H7 (cell line): ENCODE measurements around the gene SUFU. TPM values are rescaled to one million over a fixed set of nuclear protein-coding genes. Genes with fewer than 3 reads are reported as not detected.
"Not testable (repeated sequence)": the region's sequence is repeated elsewhere in the genome, so short reads cannot be mapped to it uniquely, and the experiment has no call there.

Experiments
- DNase-seq: peaks from one replicate; pipeline ENCODE4 v3.0.0; 2012
- H3K27me3 ChIP-seq: 2 replicates; pipeline ENCODE4 v1.6.0; 2011; ENCODE audit warnings: mild to moderate bottlenecking, low read length; ENCODE audit not compliant: control insufficient read depth, insufficient read depth
- H3K36me3 ChIP-seq: replicated peaks from 2 replicates; pipeline ENCODE4 v1.5.1; 2011; ENCODE audit warnings: low read length; ENCODE audit not compliant: control insufficient read depth, insufficient read depth
- H3K4me3 ChIP-seq: 2 replicates; pipeline ENCODE4 v1.5.1; 2011; ENCODE audit warnings: low read depth, mild to moderate bottlenecking, control low read depth, low read length, moderate library complexity; ENCODE audit not compliant: insufficient read depth
- total RNA-seq: library from RNA; depleted of rRNA; stranded (reverse); fragments of >200 nt; shearing (Covaris generic); gene quantifications from 2 replicates; pipeline ENCODE4 v1.2.3, GENCODE V29; 2014; rRNA removed

The SUFU gene
- 3.5 and 4.2 TPM in 2 replicates for total RNA-seq

GRCh38 chr10:102503264-102504178, at the start of gene SUFU:
Gene SUFU, plus strand, starts transcription at chr10:102503972. Its CDS starts 181 bp downstream, at chr10:102504153.
- H3K27me3 ChIP-seq, result peaks cover 4% of the 10 kb centered on the region; the same call in 1 of the 2 replicates
- DNase-seq, result peak; percentile 98
- peak within 1 kb of the TSS; percentile 65 for H3K4me3 ChIP-seq
- H3K36me3 ChIP-seq, result no peaks in the 10 kb centered on the region

- DNase-seq, H3K36me3 ChIP-seq, H3K27me3 ChIP-seq, H3K4me3 ChIP-seq: not testable (repeated sequence)
Measured at GRCh38 chr10:102454662-102455487, 48.9 kb upstream of the SUFU start.

- Histone ChIP-seq H3K27me3 (no peaks in the 10 kb centered on the region; the same call in 1 of the 2 replicates), H3K36me3 (peaks cover 7% of the 10 kb centered on the region), H3K4me3 (no peak overlapping the region)
- DNase-seq, result no peak
Measured at GRCh38 chr10:102455893-102456471, 47.8 kb upstream of the SUFU start.

GRCh38 chr10:102457591-102458150, 46.1 kb upstream of the SUFU start:
- no peak for DNase-seq
- peaks cover 5% of the 10 kb centered on the region for H3K36me3 ChIP-seq
- H3K27me3 ChIP-seq, result peaks cover under 1% of the 10 kb centered on the region; the same call in 1 of the 2 replicates
- H3K4me3 ChIP-seq, result no peak overlapping the region

- no peak overlapping the region for H3K4me3 ChIP-seq
- DNase-seq, result no peak
- peaks cover 3% of the 10 kb centered on the region for H3K36me3 ChIP-seq
- peaks cover 2% of the 10 kb centered on the region; the same call in 1 of the 2 replicates for H3K27me3 ChIP-seq
Measured at GRCh38 chr10:102458656-102459055, 45.1 kb upstream of the SUFU start.

- no peak for DNase-seq
- Histone ChIP-seq H3K27me3 (peaks cover 2% of the 10 kb centered on the region; the same call in 1 of the 2 replicates), H3K4me3 (peak overlapping the region; percentile 23; the same call in 1 of the 2 replicates), H3K36me3 (0 out of 2 replicates have a peak, but pooled peaks cover 1% of the 10 kb centered on the region)
Measured at GRCh38 chr10:102460836-102461186, 43.0 kb upstream of the SUFU start.

GRCh38 chr10:102461187-102462054, 42.4 kb upstream of the SUFU start:
- Histone ChIP-seq H3K27me3 (peaks cover 2% of the 10 kb centered on the region; the same call in 1 of the 2 replicates), H3K36me3 (0 out of 2 replicates have a peak, but pooled peaks cover 1% of the 10 kb centered on the region), H3K4me3 (peak overlapping the region; percentile 68)
- peak; percentile 100 for DNase-seq

GRCh38 chr10:102462512-102463054, 41.2 kb upstream of the SUFU start:
- Histone ChIP-seq H3K4me3 (peak overlapping the region; percentile 17; the same call in 1 of the 2 replicates), H3K27me3 (peaks cover 2% of the 10 kb centered on the region; the same call in 1 of the 2 replicates), H3K36me3 (no peaks in the 10 kb centered on the region)
- no peak for DNase-seq

- Histone ChIP-seq H3K36me3 (no peaks in the 10 kb centered on the region), H3K4me3 (no peak overlapping the region), H3K27me3 (peaks cover 2% of the 10 kb centered on the region; the same call in 1 of the 2 replicates)
- no peak for DNase-seq
Measured at GRCh38 chr10:102463983-102464382, 39.8 kb upstream of the SUFU start.

GRCh38 chr10:102465466-102465865, 38.3 kb upstream of the SUFU start:
- no peak for DNase-seq
- H3K4me3 ChIP-seq, result no peak overlapping the region
- peaks cover 2% of the 10 kb centered on the region; the same call in 1 of the 2 replicates for H3K27me3 ChIP-seq
- no peaks in the 10 kb centered on the region for H3K36me3 ChIP-seq

GRCh38 chr10:102467318-102467717, 36.5 kb upstream of the SUFU start:
- H3K27me3 ChIP-seq, result peaks cover 2% of the 10 kb centered on the region; the same call in 1 of the 2 replicates
- H3K4me3 ChIP-seq, result no peak overlapping the region
- DNase-seq, result no peak
- H3K36me3 ChIP-seq, result no peaks in the 10 kb centered on the region

GRCh38 chr10:102467971-102468438, 35.8 kb upstream of the SUFU start:
- no peak for DNase-seq
- no peaks in the 10 kb centered on the region for H3K27me3 ChIP-seq
- H3K36me3 ChIP-seq, result no peaks in the 10 kb centered on the region

GRCh38 chr10:102468683-102469082, 35.1 kb upstream of the SUFU start:
- DNase-seq, result no peak
- Histone ChIP-seq H3K4me3 (no peak overlapping the region), H3K27me3 (no peaks in the 10 kb centered on the region), H3K36me3 (no peaks in the 10 kb centered on the region)

More at GRCh38 chr10:102467971-102468438, 35.8 kb upstream of the SUFU start:
- H3K4me3 ChIP-seq, result no peak overlapping the region
